ENCODE data around the gene ASB13.

The ASB13 gene

GRCh38 chr10:5620223-5620721, 46.1 kb downstream of the ASB13 start:
- TF ChIP-seq POLR2A (IDR thresholded peaks at IDR 0.05; ENCODE audit: low read length) = no peak
- TF ChIP-seq GATA1 (IDR thresholded peaks at IDR 0.05; ENCODE audit: low read depth, low read length) = no peak
- no peak for DNase-seq

DNA sequence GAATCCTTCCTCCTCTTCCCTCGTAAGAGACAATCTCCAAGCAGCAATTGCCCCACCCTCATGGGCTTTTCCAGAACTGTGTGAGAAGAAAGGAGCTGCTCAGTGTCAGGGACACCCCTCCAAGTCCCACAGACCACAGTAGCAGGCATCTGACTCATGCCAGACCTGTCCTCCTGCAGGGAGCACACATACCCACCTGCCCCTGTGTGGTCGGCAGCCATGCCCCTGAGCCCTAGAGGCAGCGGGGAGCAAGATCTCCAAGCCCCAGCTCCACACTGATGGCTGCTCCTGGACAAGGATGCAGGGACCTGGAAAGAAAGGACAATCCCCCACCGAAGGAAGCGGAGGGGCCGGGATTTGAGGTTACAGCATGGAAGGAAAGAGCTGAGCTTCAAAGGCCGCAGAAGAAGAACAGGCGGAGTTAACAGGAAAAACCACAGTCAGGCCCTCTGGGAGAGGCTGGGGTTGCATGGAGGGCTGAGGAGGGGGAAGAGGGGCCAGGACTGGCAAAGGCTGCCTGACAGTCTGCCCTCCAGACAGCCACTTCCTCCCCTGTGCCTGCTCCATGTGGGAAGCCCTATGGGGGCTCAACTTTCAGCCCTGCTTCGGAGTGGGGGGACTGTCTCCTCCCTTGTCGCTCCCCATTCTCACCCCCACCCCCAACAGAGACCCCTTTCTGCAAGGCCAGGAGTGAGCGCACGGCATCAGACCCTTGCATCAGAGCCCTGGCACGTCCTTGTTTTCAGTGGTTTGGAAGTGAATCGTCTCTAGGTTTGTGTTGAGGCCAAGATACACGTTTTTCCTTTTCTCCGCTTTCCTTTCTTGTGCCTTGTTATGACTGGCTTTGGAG, 46.8 kb downstream of the ASB13 start:
- no peak for TF ChIP-seq POLR2A (IDR thresholded peaks at IDR 0.05; ENCODE audit: low read length)
- TF ChIP-seq GATA1 (IDR thresholded peaks at IDR 0.05; ENCODE audit: low read depth, low read length) = no peak
- no peak for DNase-seq

- TF ChIP-seq POLR2A (IDR thresholded peaks at IDR 0.05; ENCODE audit: low read length) (no peak), GATA1 (IDR thresholded peaks at IDR 0.05; ENCODE audit: low read depth, low read length) (no peak)
- no peak for DNase-seq
Measured at GRCh38 chr10:5618829-5619228, 47.6 kb downstream of the ASB13 start.

DNA sequence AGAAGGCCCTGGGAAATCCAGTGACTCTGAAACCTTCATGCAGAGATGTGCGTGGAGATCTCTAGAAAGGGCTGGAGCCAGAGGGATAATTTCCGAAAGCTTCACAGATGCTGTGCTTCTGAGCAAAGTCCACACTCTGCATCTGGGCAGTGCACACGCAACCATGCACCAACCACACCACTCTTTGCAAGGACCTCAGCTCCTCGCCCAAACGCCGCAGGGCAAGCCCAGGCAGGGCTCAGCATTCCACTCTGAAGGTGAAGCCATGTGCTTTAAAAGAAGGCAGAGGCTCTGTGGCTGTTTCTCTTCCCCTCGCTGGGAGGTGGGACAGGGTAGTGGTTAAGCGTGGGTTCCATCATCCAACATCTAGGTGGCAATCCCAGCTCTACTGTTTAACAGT, 48.4 kb downstream of the ASB13 start:
- no peak for TF ChIP-seq POLR2A (IDR thresholded peaks at IDR 0.05; ENCODE audit: low read length)
- no peak for TF ChIP-seq GATA1 (IDR thresholded peaks at IDR 0.05; ENCODE audit: low read depth, low read length)
- no peak for DNase-seq

- DNase-seq = no peak
- TF ChIP-seq GATA1 (IDR thresholded peaks at IDR 0.05; ENCODE audit: low read depth, low read length) (no peak), POLR2A (IDR thresholded peaks at IDR 0.05; ENCODE audit: low read length) (no peak)
Measured at GRCh38 chr10:5617521-5617920, 48.9 kb downstream of the ASB13 start.

DNA sequence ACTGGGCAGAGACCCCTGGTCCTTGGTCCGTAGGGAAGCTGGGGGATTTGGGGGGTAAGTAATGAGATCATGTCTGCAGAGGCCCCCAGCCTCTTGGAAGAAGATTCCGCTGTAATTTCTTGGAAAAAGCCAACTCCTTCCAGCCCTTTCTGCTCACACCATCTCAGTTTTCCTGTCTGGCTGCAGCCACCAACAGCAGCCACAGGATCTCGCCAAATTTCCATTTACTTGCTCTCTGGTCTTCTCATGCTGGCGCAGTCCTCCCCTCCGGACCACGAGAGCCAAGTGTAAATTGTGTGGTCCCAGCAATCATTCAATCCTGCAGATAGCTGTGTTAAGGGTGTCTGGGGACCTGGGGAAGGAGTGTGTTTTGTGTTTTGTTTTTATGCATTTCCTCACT, 49.6 kb downstream of the ASB13 start:
- no peak for TF ChIP-seq POLR2A (IDR thresholded peaks at IDR 0.05; ENCODE audit: low read length)
- no peak for DNase-seq

DNA sequence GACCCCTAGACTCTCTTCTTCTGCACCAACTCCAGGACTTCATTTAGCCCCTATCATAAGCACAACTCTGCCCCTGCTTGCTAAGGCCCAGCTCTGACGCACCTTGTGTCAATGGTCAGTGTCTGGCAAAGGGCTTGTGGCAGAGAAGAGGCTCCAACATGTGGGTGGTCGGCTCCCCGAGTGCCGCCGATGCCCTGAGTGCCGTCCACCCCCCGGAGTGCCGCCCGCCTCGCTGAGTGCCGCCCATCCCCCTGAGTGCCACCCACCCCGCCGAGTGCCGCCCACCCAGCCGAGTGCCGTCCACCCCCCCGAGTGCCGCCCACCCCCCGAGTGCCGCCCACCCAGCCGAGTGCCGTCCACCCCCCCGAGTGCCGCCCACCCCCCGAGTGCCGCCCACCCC, 50.3 kb downstream of the ASB13 start:
- TF ChIP-seq POLR2A (IDR thresholded peaks at IDR 0.05; ENCODE audit: low read length) = no peak
- no peak for TF ChIP-seq GATA1 (IDR thresholded peaks at IDR 0.05; ENCODE audit: low read depth, low read length)
- DNase-seq = no peak

DNA sequence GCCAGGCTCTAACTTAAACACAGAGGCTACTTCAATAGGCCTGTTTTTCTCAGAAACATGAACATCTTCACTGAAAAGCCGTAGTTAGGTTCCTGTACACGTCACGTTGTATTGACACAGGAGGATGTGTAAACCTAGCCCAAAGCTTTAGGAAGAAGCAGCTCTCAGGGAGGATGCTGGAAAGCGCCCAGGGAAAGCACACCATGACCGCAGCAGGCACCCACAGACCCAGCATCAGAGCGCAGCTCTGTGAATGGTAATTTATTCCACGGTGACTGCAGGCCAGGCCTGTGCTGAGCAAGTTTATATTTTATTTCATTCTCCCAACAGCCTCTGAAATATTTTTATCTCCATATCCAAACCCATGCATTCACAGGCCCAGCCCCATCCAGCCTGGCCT, 51.1 kb downstream of the ASB13 start:
- TF ChIP-seq POLR2A (IDR thresholded peaks at IDR 0.05; ENCODE audit: low read length) (no peak), GATA1 (IDR thresholded peaks at IDR 0.05; ENCODE audit: low read depth, low read length) (no peak)
- DNase-seq = no peak

- no peak for DNase-seq
- TF ChIP-seq POLR2A (IDR thresholded peaks at IDR 0.05; ENCODE audit: low read length) (no peak), GATA1 (IDR thresholded peaks at IDR 0.05; ENCODE audit: low read depth, low read length) (no peak)
Measured at GRCh38 chr10:5614155-5614721, 52.2 kb downstream of the ASB13 start.

GRCh38 chr10:5613481-5614154, 52.8 kb downstream of the ASB13 start:
- no peak for TF ChIP-seq POLR2A (IDR thresholded peaks at IDR 0.05; ENCODE audit: low read length)
- DNase-seq = no peak

- no peak for DNase-seq
- TF ChIP-seq GATA1 (IDR thresholded peaks at IDR 0.05; ENCODE audit: low read depth, low read length) (no peak), POLR2A (IDR thresholded peaks at IDR 0.05; ENCODE audit: low read length) (no peak)
Measured at GRCh38 chr10:5611899-5612680, 54.3 kb downstream of the ASB13 start.

GRCh38 chr10:5609952-5610616, 56.3 kb downstream of the ASB13 start:
- TF ChIP-seq POLR2A (IDR thresholded peaks at IDR 0.05; ENCODE audit: low read length) (no peak), GATA1 (IDR thresholded peaks at IDR 0.05; ENCODE audit: low read depth, low read length) (no peak)

GRCh38 chr10:5608608-5609220, 57.7 kb downstream of the ASB13 start:
- DNase-seq = no peak
- TF ChIP-seq GATA1 (IDR thresholded peaks at IDR 0.05; ENCODE audit: low read depth, low read length) (no peak), POLR2A (IDR thresholded peaks at IDR 0.05; ENCODE audit: low read length) (no peak)

More at GRCh38 chr10:5609952-5610616, 56.3 kb downstream of the ASB13 start:
- no peak for DNase-seq

Measured in erythroblast (primary cell).